HepG2 (cell line): ENCODE measurements around the gene CACNA2D1. TPM values are rescaled to one million over a fixed set of nuclear protein-coding genes. Genes with fewer than 3 reads are reported as not detected.

Experiments
- PHF20 ChIP-seq: sonication (generic); formaldehyde crosslinking; IDR thresholded peaks from 2 replicates; pipeline ENCODE4 v1.5.0; 2020; ENCODE audit warnings: mild to moderate bottlenecking, missing genetic modification reagents
- ZNF501 ChIP-seq: sonication (generic); formaldehyde crosslinking; IDR thresholded peaks from 2 replicates; pipeline ENCODE4 v1.5.1; 2020; ENCODE audit warnings: mild to moderate bottlenecking, moderate library complexity, missing genetic modification reagents
- polyA plus RNA-seq, 8 experiments: library from polyadenylated mRNA; depleted of rRNA in 3 of 8; stranded (reverse) in 7 of 8; unstranded in 1 of 8; fragments of >200 nt; fragmentation: Illumina TruSeq in 4 of 8; extraction: Trizol in 4 of 8; gene quantifications; 2 replicates each; pipeline versions ENCODE4 v1.2.1 to v1.2.3, GENCODE V29; 2011 to 2016; ENCODE audit warnings: low read depth in 4 of 8, missing spikeins in 1 of 8, mixed read lengths in 1 of 8; ENCODE audit not compliant: insufficient read depth in 1 of 8
- total RNA-seq, 5 experiments: library from RNA; depleted of rRNA; stranded (reverse); fragments of >200 nt; fragmentation: Illumina TruSeq; extraction: Trizol; gene quantifications; 2 replicates each; pipeline ENCODE4 v1.2.3, GENCODE V29; 2016; ENCODE audit warnings: low read depth in 1 of 5
- TF ChIP-seq, protein P1 (sequence below): sonication (generic); formaldehyde crosslinking; IDR thresholded peaks from 2 replicates; pipeline ENCODE4 v1.5.0; 2020; ENCODE audit warnings: mild to moderate bottlenecking, missing genetic modification reagents, borderline replicate concordance
- TF ChIP-seq, protein P2 (sequence below): sonication (generic); formaldehyde crosslinking; IDR thresholded peaks from 2 replicates; pipeline ENCODE4 v1.9.0; 2021; ENCODE audit warnings: missing genetic modification reagents, borderline replicate concordance
- TF ChIP-seq, protein P3 (sequence below): IDR thresholded peaks from 2 replicates; pipeline ENCODE4 v1.6.1; 2016; ENCODE audit warnings: missing genetic modification reagents, missing compliant biosample characterization

CACNA2D1 gene
- total and polyA plus RNA-seq, 2 of the 13 experiments (the other 11 are each of a cell fraction or from before 2014, with no cell fraction given), result not detected

DNA sequence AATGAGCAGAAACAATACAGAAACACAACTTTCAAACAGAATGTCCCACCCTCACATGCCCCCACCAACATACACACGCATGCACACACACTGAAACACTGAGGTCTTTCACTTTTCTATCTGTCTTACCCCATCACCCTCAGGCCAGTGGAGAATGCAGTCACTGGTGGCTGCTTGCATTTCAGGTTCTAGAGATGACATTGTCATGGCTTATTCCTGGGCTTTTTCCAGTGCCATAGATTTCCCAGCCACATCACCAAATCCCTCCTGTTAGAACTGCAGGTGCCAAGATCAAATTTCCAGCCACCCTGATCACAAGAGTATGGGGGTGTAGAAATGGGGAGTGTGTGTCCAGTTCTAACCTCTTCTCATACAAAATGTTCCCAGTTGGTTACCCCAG lies 68.4 kb downstream of the CACNA2D1 start (continued):
- TF ChIP-seq, protein P1, sequence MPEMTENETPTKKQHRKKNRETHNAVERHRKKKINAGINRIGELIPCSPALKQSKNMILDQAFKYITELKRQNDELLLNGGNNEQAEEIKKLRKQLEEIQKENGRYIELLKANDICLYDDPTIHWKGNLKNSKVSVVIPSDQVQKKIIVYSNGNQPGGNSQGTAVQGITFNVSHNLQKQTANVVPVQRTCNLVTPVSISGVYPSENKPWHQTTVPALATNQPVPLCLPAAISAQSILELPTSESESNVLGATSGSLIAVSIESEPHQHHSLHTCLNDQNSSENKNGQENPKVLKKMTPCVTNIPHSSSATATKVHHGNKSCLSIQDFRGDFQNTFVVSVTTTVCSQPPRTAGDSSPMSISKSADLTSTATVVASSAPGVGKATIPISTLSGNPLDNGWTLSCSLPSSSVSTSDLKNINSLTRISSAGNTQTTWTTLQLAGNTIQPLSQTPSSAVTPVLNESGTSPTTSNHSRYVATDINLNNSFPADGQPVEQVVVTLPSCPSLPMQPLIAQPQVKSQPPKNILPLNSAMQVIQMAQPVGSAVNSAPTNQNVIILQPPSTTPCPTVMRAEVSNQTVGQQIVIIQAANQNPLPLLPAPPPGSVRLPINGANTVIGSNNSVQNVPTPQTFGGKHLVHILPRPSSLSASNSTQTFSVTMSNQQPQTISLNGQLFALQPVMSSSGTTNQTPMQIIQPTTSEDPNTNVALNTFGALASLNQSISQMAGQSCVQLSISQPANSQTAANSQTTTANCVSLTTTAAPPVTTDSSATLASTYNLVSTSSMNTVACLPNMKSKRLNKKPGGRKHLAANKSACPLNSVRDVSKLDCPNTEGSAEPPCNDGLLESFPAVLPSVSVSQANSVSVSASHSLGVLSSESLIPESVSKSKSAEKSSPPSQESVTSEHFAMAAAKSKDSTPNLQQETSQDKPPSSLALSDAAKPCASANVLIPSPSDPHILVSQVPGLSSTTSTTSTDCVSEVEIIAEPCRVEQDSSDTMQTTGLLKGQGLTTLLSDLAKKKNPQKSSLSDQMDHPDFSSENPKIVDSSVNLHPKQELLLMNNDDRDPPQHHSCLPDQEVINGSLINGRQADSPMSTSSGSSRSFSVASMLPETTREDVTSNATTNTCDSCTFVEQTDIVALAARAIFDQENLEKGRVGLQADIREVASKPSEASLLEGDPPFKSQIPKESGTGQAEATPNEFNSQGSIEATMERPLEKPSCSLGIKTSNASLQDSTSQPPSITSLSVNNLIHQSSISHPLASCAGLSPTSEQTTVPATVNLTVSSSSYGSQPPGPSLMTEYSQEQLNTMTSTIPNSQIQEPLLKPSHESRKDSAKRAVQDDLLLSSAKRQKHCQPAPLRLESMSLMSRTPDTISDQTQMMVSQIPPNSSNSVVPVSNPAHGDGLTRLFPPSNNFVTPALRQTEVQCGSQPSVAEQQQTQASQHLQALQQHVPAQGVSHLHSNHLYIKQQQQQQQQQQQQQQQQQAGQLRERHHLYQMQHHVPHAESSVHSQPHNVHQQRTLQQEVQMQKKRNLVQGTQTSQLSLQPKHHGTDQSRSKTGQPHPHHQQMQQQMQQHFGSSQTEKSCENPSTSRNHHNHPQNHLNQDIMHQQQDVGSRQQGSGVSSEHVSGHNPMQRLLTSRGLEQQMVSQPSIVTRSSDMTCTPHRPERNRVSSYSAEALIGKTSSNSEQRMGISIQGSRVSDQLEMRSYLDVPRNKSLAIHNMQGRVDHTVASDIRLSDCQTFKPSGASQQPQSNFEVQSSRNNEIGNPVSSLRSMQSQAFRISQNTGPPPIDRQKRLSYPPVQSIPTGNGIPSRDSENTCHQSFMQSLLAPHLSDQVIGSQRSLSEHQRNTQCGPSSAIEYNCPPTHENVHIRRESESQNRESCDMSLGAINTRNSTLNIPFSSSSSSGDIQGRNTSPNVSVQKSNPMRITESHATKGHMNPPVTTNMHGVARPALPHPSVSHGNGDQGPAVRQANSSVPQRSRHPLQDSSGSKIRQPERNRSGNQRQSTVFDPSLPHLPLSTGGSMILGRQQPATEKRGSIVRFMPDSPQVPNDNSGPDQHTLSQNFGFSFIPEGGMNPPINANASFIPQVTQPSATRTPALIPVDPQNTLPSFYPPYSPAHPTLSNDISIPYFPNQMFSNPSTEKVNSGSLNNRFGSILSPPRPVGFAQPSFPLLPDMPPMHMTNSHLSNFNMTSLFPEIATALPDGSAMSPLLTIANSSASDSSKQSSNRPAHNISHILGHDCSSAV (CRISPR knock-in tag), result no peak
- TF ChIP-seq, protein P2, sequence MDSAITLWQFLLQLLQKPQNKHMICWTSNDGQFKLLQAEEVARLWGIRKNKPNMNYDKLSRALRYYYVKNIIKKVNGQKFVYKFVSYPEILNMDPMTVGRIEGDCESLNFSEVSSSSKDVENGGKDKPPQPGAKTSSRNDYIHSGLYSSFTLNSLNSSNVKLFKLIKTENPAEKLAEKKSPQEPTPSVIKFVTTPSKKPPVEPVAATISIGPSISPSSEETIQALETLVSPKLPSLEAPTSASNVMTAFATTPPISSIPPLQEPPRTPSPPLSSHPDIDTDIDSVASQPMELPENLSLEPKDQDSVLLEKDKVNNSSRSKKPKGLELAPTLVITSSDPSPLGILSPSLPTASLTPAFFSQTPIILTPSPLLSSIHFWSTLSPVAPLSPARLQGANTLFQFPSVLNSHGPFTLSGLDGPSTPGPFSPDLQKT (CRISPR knock-in tag), result no peak
- TF ChIP-seq, protein P3, sequence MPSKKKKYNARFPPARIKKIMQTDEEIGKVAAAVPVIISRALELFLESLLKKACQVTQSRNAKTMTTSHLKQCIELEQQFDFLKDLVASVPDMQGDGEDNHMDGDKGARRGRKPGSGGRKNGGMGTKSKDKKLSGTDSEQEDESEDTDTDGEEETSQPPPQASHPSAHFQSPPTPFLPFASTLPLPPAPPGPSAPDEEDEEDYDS (CRISPR knock-in tag), result no peak
- TF ChIP-seq ZNF501 (CRISPR knock-in tag), result no peak
- no peak for TF ChIP-seq PHF20
- TF ChIP-seq, all 625 proteins: peak for 0
